BLaER1 (cell line): ENCODE measurements around the gene SLC16A8.

Experiments used
- H3K27ac ChIP-seq: shearing (Covaris generic); formaldehyde crosslinking; 2 replicates; pipeline ENCODE4 v1.8.1; 2022
- H3K27me3 ChIP-seq: shearing (Covaris generic); formaldehyde crosslinking; 2 replicates; pipeline ENCODE4 v1.8.1; 2022
- H3K36me3 ChIP-seq: shearing (Covaris generic); formaldehyde crosslinking; 2 replicates; pipeline ENCODE4 v1.8.1; 2022
- H3K4me1 ChIP-seq: shearing (Covaris generic); formaldehyde crosslinking; 2 replicates; pipeline ENCODE4 v1.8.1; 2022
- H3K4me2 ChIP-seq: shearing (Covaris generic); formaldehyde crosslinking; 2 replicates; pipeline ENCODE4 v1.8.1; 2022
- H3K4me3 ChIP-seq: shearing (Covaris generic); formaldehyde crosslinking; 2 replicates; pipeline ENCODE4 v1.8.1; 2022
- H3K9ac ChIP-seq: shearing (Covaris generic); formaldehyde crosslinking; 2 replicates; pipeline ENCODE4 v1.8.1; 2022
- H3K9me3 ChIP-seq: shearing (Covaris generic); formaldehyde crosslinking; 2 replicates; pipeline ENCODE4 v1.8.1; 2022
- H4K20me1 ChIP-seq: shearing (Covaris generic); formaldehyde crosslinking; 2 replicates; pipeline ENCODE4 v1.8.1; 2022
- Cebpa-rat ChIP-seq: shearing (Covaris generic); IDR thresholded peaks from 2 replicates; pipeline ENCODE4 v1.8.1; 2022

Gene SLC16A8

DNA sequence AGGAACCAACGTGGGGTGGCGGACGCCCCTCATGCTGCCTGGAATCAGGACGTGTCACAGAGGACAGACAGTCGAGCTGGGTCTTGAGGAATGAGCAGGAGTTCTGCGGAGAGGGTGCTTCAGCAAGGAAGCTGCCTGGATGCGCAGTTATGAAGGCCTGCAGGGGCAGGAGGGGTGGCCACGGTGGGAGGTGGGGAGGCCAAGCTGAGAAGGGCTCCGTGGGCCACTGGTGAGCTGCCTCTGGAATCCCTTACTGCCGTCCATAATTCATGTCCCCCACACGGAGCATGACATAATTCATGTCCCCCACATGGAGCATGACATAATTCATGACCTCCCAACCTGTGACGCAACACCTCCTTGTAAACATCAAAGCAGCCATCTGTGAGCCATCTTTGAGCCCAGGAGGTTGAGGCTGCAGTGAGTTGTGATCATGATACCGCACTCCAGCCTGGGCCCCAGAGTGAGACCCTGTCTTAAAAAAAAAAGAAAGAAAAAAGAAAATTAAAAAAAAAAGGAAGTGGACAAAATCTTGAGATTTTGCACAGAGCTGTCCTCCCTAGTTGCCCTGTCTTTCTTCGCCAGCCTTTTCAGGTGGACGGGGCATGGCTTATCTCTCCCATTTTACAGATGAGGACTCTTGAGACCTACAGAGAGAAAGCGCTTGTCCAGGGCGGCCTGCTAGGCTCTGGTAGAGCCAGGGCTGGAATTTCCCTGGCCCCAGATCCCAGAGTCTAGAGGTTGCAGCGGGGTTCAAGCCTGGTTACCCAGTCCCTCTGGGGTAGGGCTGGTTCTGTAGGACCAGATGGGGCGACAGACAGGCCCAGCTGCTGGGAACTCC is 51.1 kb downstream of the SLC16A8 start:
- H3K4me1 ChIP-seq = peaks cover 64% of the 10 kb centered on the region
- H3K27me3 ChIP-seq = no peaks in the 10 kb centered on the region
- peak overlapping the region; percentile 59; the same call in 1 of the 2 replicates for H3K27ac ChIP-seq
- H3K9ac ChIP-seq = no peak overlapping the region
- TF ChIP-seq Cebpa-rat = peak; percentile 74; the same call in 1 of the 2 replicates
- H3K9me3 ChIP-seq = no peaks in the 10 kb centered on the region
- H3K4me3 ChIP-seq = no peak overlapping the region
- no peaks in the 10 kb centered on the region for H4K20me1 ChIP-seq
- peak overlapping the region; percentile 72 for H3K4me2 ChIP-seq
- no peaks in the 10 kb centered on the region for H3K36me3 ChIP-seq

DNA sequence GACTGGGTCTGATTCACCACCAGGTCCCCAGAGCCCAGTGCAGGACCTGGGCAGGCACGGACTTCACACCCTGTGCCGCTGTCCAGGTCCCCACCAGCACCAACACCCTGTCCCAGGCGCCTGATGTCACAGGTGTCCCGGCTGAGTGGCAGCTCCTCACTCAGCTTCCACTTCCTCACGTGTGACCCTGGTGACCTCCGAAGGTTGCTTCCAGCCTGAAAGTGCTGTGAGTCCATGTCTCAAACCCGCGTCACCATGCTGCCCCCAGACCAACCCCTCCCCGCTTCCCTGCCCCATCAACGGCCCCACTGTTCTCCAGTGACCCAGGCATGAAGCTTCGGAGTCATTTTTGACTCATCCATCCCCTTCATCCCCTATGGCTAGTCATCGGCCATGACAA is 52.5 kb downstream of the SLC16A8 start:
- no peaks in the 10 kb centered on the region for H3K36me3 ChIP-seq
- H3K4me2 ChIP-seq = peak overlapping the region; percentile 73

DNA sequence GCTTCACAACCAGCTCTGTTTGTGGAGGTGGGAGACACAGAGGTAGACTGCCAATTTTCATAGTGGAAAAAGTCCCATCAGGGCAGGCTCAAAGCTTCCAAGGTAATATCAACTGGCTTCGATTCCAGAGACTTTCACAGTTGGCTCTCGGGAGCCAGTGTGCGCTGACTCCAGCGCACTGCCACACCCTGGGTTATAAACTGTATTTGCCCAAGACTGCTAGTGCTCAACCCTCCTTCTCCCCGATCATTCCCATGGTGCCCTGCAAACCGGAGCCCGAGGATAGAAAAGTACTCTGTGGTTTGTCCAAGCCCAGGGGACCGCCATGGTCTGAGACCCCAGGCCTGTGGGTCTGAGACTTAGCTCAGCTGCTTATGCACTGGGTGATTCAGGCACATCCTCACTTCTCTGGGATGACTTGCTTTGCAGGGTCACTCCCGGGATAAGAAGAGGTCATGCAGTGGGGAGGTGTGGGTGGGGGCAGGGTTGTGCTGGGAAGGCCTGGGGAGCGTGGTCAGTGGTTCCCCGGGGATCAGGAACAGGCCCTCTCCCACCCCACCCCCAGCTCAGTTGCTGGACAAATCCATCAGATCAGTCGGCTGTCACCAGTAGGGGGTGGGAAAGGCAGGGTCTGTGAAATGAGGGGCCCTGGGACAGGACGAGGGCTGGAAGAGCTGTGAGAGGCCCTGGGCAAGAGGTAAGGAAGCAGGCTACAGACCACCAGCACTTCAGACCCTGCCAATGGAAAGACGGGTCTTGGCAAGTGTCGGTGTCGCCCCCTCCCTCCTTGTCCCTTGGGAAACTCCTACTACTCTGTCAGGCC is 53.5 kb downstream of the SLC16A8 start:
- Histone ChIP-seq H3K27ac (no peak overlapping the region), H3K4me2 (peak overlapping the region; percentile 73), H3K36me3 (no peaks in the 10 kb centered on the region), H4K20me1 (no peaks in the 10 kb centered on the region), H3K4me3 (no peak overlapping the region), H3K27me3 (no peaks in the 10 kb centered on the region), H3K4me1 (peaks cover 57% of the 10 kb centered on the region), H3K9ac (0 out of 2 replicates have a peak overlapping the region, but pooled peaks have one; percentile 5), H3K9me3 (no peaks in the 10 kb centered on the region)
- TF ChIP-seq Cebpa-rat = no peak

More for the DNA sequence above, 52.5 kb downstream of the SLC16A8 start:
- no peaks in the 10 kb centered on the region for H3K27me3 ChIP-seq
- no peak overlapping the region for H3K9ac ChIP-seq
- TF ChIP-seq Cebpa-rat = no peak
- H4K20me1 ChIP-seq = no peaks in the 10 kb centered on the region
- no peak overlapping the region for H3K27ac ChIP-seq
- no peak overlapping the region for H3K4me3 ChIP-seq
- H3K4me1 ChIP-seq = peaks cover 61% of the 10 kb centered on the region
- no peaks in the 10 kb centered on the region for H3K9me3 ChIP-seq

DNA sequence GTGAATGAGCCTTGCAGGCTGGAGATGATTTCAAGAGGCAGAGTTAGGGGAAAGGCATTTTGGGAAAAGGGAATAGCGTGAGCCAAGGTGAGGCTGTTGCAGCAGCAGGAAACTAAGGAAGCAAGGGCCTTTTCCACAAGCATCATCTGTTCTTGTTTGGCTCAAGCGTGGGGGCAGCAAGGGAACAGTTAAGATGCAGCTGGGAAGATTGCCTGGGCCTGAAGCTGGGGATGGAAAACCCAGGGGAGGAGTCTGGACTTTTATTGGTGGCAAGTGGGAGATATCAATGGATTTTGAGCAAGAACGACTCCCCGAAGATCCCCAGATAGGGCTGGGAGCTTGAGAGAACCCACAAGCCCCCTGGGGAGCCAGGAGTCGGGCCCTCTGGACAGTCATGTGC is 54.1 kb downstream of the SLC16A8 start:
- Histone ChIP-seq H3K27me3 (no peaks in the 10 kb centered on the region), H3K9me3 (no peaks in the 10 kb centered on the region), H4K20me1 (no peaks in the 10 kb centered on the region)

DNA sequence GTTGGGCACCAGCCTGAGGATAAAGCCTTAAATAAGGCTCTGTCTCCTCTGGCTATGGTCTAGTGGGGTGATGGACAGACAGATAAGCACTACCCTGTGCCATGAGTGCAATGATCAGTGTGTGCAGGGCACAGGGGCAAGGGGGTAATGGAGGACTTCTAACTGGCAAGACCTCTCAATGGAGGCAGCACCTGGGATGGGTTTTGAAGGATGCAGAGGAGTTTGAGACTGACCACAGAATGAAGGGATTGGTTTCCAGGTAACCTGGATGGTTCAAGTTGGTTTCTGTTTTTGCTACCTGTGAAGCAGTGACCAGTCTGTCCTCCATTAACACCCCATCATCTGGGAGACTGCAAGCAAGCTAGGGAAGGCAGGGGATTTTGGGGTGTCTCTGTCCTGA is 54.6 kb downstream of the SLC16A8 start:
- H3K4me1 ChIP-seq = peaks cover 49% of the 10 kb centered on the region
- H4K20me1 ChIP-seq = no peaks in the 10 kb centered on the region
- no peak for TF ChIP-seq Cebpa-rat
- no peaks in the 10 kb centered on the region for H3K36me3 ChIP-seq
- H3K4me3 ChIP-seq = no peak overlapping the region
- no peak overlapping the region for H3K4me2 ChIP-seq
- H3K27ac ChIP-seq = no peak overlapping the region
- H3K9ac ChIP-seq = no peak overlapping the region
- no peaks in the 10 kb centered on the region for H3K27me3 ChIP-seq
- H3K9me3 ChIP-seq = no peaks in the 10 kb centered on the region

More for the DNA sequence above, 54.1 kb downstream of the SLC16A8 start:
- Histone ChIP-seq H3K9ac (no peak overlapping the region), H3K4me3 (no peak overlapping the region), H3K4me1 (peaks cover 52% of the 10 kb centered on the region), H3K4me2 (peak overlapping the region; percentile 73), H3K27ac (no peak overlapping the region), H3K36me3 (no peaks in the 10 kb centered on the region)
- TF ChIP-seq Cebpa-rat = no peak

DNA sequence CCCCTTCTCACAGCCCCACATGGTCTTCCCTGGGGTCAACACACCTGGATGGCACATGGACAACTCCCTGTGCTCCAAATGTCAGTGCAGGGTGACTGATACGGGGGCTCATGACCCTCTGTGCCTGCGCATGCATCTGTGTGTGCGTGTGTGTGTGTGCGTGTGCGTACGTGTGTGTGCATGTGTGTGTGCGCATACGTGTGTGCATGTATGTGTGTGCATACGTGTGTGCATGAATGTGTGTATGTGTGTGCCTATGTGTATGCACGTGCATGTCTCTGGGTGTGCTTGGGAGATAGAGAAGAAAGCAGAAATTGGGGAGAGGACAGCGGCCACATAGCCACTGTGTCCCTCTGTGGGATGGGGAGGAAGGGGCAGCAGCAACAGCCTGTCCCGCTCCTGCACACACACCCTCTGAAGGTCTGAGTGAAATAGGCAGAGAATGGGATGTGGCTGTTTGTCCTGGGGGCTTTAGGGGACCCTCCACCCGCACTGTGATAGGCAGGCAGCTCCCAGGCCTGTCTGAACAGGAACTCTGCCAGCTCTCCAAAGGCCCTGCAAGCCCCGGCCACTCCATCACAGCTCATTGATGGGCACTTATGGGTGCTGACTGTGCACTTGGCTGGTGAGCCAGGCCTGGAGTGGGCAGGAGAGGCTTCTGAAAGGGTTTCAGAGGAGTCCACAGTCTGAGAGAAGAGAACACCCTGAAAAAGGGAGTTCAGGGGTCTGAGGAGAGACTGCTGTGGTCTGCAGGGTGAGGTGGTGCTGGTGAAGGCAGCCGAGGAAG is 55.4 kb downstream of the SLC16A8 start:
- Histone ChIP-seq H3K36me3 (no peaks in the 10 kb centered on the region), H3K4me2 (no peak overlapping the region), H4K20me1 (no peaks in the 10 kb centered on the region), H3K27me3 (no peaks in the 10 kb centered on the region), H3K27ac (no peak overlapping the region), H3K9ac (no peak overlapping the region), H3K9me3 (no peaks in the 10 kb centered on the region), H3K4me3 (no peak overlapping the region), H3K4me1 (peaks cover 41% of the 10 kb centered on the region)
- TF ChIP-seq Cebpa-rat = no peak
